Heart left ventricle (tissue), 16 donors: Measurements from ENCODE around the gene ARHGEF12. TPM values are rescaled to one million over a fixed set of nuclear protein-coding genes. Genes with fewer than 3 reads are reported as not detected.

Experiments
- ATAC-seq, 4 donors: fragments of 200-7000 bp; cut with Tn5 transposase; one replicate each; pipeline ENCODE4 v1.9.1; 2020 to 2022; ENCODE audit warnings: moderate library complexity in 4 of 4, mild to moderate bottlenecking in 3 of 4, moderate number of reproducible peaks in 1 of 4
- DNase-seq, 5 donors: peaks; one replicate each; pipeline ENCODE4 v3.0.0-alpha.2; 2020
- H3K27ac ChIP-seq, 12 donors: fragments of 200-600 bp; sonication (generic) in 4 of 12; one replicate each; pipeline versions ENCODE4 v1.5.0 to v1.8.0; 2016 to 2022; ENCODE audit warnings: mild to moderate bottlenecking in 2 of 12
- H3K27me3 ChIP-seq, 9 donors: fragments of 200-600 bp; sonication (generic) in 2 of 9; one replicate each; pipeline versions ENCODE4 v1.5.1 to v1.8.0; 2016 to 2022; ENCODE audit warnings: mild to moderate bottlenecking in 3 of 9
- H3K36me3 ChIP-seq, 9 donors: fragments of 200-600 bp; sonication (generic) in 2 of 9; one replicate each; pipeline versions ENCODE4 v1.5.0 to v1.8.0; 2018 to 2022; ENCODE audit warnings: mild to moderate bottlenecking in 2 of 9
- H3K4me1 ChIP-seq, 12 donors: fragments of 200-600 bp; sonication (generic) in 4 of 12; one replicate each; pipeline versions ENCODE4 v1.5.0 to v1.8.0; 2016 to 2022; ENCODE audit warnings: mild to moderate bottlenecking in 3 of 12
- H3K4me3 ChIP-seq, 12 donors: fragments of 200-600 bp; sonication (generic) in 4 of 12; one replicate each; pipeline versions ENCODE4 v1.5.0 to v1.8.0; 2017 to 2022; ENCODE audit warnings: mild to moderate bottlenecking in 9 of 12, moderate library complexity in 4 of 12
- H3K9me3 ChIP-seq, 12 donors: fragments of 200-600 bp; sonication (generic) in 4 of 12; one replicate each; pipeline versions ENCODE4 v1.5.0 to v1.8.0; 2016 to 2022; ENCODE audit warnings: mild to moderate bottlenecking in 1 of 12
- CTCF ChIP-seq, 12 donors: fragments of 200-600 bp; sonication (generic) in 4 of 12; IDR thresholded peaks; one replicate each; pipeline versions ENCODE4 v1.5.0 to v1.8.0; 2018 to 2022; ENCODE audit warnings: antibody characterized with exemption in 12 of 12, mild to moderate bottlenecking in 5 of 12
- POLR2A ChIP-seq, 2 donors: fragments of 450-650 bp; IDR thresholded peaks; one replicate each; pipeline ENCODE4 v1.6.1; 2017; ENCODE audit warnings: antibody characterized with exemption in 2 of 2, mild to moderate bottlenecking in 2 of 2, moderate library complexity in 2 of 2
- WGBS, 4 donors: extraction: QIAGEN DNeasy Blood & Tissue Kit in 2 of 4; methylation state at CpG; one replicate each; pipeline versions ENCODE4 v1.1.5 to v1.1.7; 2013 to 2018; 5-methylcytosine and 5-hydroxymethylcytosine counted together
- intact Hi-C, 10 donors: fragments of 100-400 bp; cut with DNase I; formaldehyde crosslinking; loops; one replicate each; pipeline versions ENCODE4 v1.11.1 to v1.14.2; 2022
- polyA plus RNA-seq, 2 donors: library from polyadenylated mRNA; stranded (reverse); fragments of 200-250 nt; gene quantifications; one replicate each; pipeline ENCODE4 v1.2.3, GENCODE V29; 2013
- total RNA-seq, 9 donors: library from RNA; depleted of rRNA in 2 of 9; stranded (reverse); fragments of >200 nt in 2 of 9; fragmentation: NEBNext Ultra II Directional in 3 of 9; extraction: Animal tissue kit (Norgen Biotek cat#: 25700) in 3 of 9; gene quantifications; one replicate each; pipeline versions ENCODE4 v1.1.0 to v1.2.4, GENCODE V29; 2016 to 2023
- donor health status: ischemic (EF 13 %, LVEDD 7.1; RV severe dilation, severe dysfunction).
- donor health status: healthy with polysubstance abuse.
- donor health status: DM: no; HTN: yes; CAD: no.
- donor health status: DM: no; HTN: no; CAD: no.
- donor health status: ischemic (EF 25% LVEDD 6.9; RV normal size, moderate dysfunction).
- donor health status: ischemic (EF 25% LVEDD 5.7; RV mildly dilated, moderate dysfunction).
- donor health status: healthy.
- donor health status: DM: yes; HTN: yes; CAD: no.
- donor health status: ischemic (EF 35%, LVEDD 5.7; RV mildly dilated, moderate dysfunction).
- donor health status: nonischemic (EF 11% LVEDD 7.7; RV severe dilation, severe dysfunction).
- donor health status: DM: yes; HTN: yes; CAD: no.
- donor health status: PGD.
- donor health status: ischemic (EF 29% LVEDD 5.4; RV normal size, mild dysfunction).
- donor health status: nonischemic (EF 23%, LVEDD 6.1; RV moderate dilation, normal function).

Gene ARHGEF12
- total and polyA plus RNA-seq, 11 donors, result 22.0 to 140 (median 112) TPM

DNA sequence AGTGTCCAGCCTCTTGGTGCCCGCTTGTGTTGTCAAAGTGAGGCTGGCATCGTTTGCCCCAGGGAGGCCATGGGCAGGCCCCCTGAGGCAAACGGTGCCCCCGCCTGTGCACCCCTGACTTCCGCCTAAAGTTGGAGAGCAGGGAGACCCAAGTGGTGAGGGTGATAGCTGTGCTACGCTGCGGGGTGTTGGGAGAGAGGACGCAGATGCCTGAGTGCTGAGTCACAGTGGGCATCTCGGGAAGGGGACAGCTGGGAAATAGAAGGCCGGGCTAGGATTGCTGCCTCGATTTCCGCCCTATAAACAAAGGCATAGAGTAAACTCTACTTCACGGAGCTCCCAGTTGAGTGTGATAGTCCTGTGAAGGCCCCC lies 181.2 kb downstream of the ARHGEF12 start:
- no peak for DNase-seq
- 34 to 38% (median 36%) methylated on average over 3 to 13 of the region's 13 CpGs for WGBS, 4 donors
- Histone ChIP-seq H3K9me3 (no peaks in the 10 kb centered on the region), H3K4me3 (no peak overlapping the region), H3K36me3 (no peaks in the 10 kb centered on the region), H3K4me1 (peaks cover 0 to 17% (median 0%) of the 10 kb centered on the region in 12 donors), H3K27ac (no peak overlapping the region), H3K27me3 (peaks cover 0 to 25% (median under 1%) of the 10 kb centered on the region in 9 donors)
- peak in 2 of 4 donors; percentile 36 to 52 for ATAC-seq
- intact Hi-C loops, result loop anchor here in 6 of 10 donors (5.0 to 10.0 kb wide), 5 partner anchors 35 to 1077 kb away; no protein-coding TSS in a partner anchor
- no peak for TF ChIP-seq POLR2A (IDR thresholded peaks at IDR 0.05)
- no peak for TF ChIP-seq CTCF (IDR thresholded peaks at IDR 0.05)

- peaks cover 0 to 23% (median 0%) of the 10 kb centered on the region in 9 donors for H3K27me3 ChIP-seq
These were observed 181.6 kb downstream of the ARHGEF12 start for GRCh38 chr11:120517801-120518291.

GRCh38 chr11:120518356-120518755 lies 182.1 kb downstream of the ARHGEF12 start:
- Histone ChIP-seq H3K4me1 (peaks cover 0 to 17% (median 0%) of the 10 kb centered on the region in 12 donors), H3K4me3 (no peak overlapping the region), H3K36me3 (no peaks in the 10 kb centered on the region), H3K27ac (no peak overlapping the region), H3K9me3 (no peaks in the 10 kb centered on the region), H3K27me3 (peaks cover 0 to 22% (median 0%) of the 10 kb centered on the region in 9 donors)
- ATAC-seq (no peak), DNase-seq (no peak)
- no peak for TF ChIP-seq POLR2A (IDR thresholded peaks at IDR 0.05)
- TF ChIP-seq CTCF (IDR thresholded peaks at IDR 0.05), result no peak
- WGBS, 4 donors, result 93 to 98% (median 94%) methylated on average over 7 of the region's 7 CpGs
- intact Hi-C loops, result loop anchor here in 6 of 10 donors (5.0 to 10.0 kb wide), 5 partner anchors 34 to 1076 kb away; no protein-coding TSS in a partner anchor

More at GRCh38 chr11:120517801-120518291, 181.6 kb downstream of the ARHGEF12 start:
- WGBS, 4 donors, result 51 to 81% (median 75%) methylated on average over 7 of the region's 7 CpGs
- Histone ChIP-seq H3K36me3 (no peaks in the 10 kb centered on the region), H3K4me1 (peaks cover 0 to 17% (median 0%) of the 10 kb centered on the region in 12 donors), H3K4me3 (no peak overlapping the region), H3K9me3 (no peaks in the 10 kb centered on the region), H3K27ac (no peak overlapping the region)
- TF ChIP-seq POLR2A (IDR thresholded peaks at IDR 0.05) (no peak), CTCF (IDR thresholded peaks at IDR 0.05) (no peak)
- DNase-seq, result no peak
- peak in 1 of 4 donors; percentile 60 for ATAC-seq
- intact Hi-C loops, result loop anchor here in 6 of 10 donors (5.0 to 10.0 kb wide), 5 partner anchors 34 to 1077 kb away; no protein-coding TSS in a partner anchor

GRCh38 chr11:120519474-120519873 lies 183.3 kb downstream of the ARHGEF12 start:
- intact Hi-C loops, result loop anchor here in 6 of 10 donors (5.0 to 10.0 kb wide), 5 partner anchors 33 to 1075 kb away; no protein-coding TSS in a partner anchor
- H3K4me1 ChIP-seq, result peaks cover 0 to 17% (median 0%) of the 10 kb centered on the region in 12 donors
- H3K36me3 ChIP-seq, result no peaks in the 10 kb centered on the region
- H3K27me3 ChIP-seq, result peaks cover 0 to 28% (median 0%) of the 10 kb centered on the region in 9 donors
- H3K4me3 ChIP-seq, result no peak overlapping the region
- WGBS, 4 donors, result 91 to 97% (median 95%) methylated on average over 3 of the region's 3 CpGs
- ATAC-seq, result no peak
- H3K27ac ChIP-seq, result no peak overlapping the region
- DNase-seq, result no peak
- no peaks in the 10 kb centered on the region for H3K9me3 ChIP-seq
- TF ChIP-seq CTCF (IDR thresholded peaks at IDR 0.05) (no peak), POLR2A (IDR thresholded peaks at IDR 0.05) (no peak)
